ENCODE results near the gene HS3ST1.

GRCh38 chr4:11451716-11452115, 23.0 kb upstream of the HS3ST1 start:
- TF ChIP-seq, protein P1, sequence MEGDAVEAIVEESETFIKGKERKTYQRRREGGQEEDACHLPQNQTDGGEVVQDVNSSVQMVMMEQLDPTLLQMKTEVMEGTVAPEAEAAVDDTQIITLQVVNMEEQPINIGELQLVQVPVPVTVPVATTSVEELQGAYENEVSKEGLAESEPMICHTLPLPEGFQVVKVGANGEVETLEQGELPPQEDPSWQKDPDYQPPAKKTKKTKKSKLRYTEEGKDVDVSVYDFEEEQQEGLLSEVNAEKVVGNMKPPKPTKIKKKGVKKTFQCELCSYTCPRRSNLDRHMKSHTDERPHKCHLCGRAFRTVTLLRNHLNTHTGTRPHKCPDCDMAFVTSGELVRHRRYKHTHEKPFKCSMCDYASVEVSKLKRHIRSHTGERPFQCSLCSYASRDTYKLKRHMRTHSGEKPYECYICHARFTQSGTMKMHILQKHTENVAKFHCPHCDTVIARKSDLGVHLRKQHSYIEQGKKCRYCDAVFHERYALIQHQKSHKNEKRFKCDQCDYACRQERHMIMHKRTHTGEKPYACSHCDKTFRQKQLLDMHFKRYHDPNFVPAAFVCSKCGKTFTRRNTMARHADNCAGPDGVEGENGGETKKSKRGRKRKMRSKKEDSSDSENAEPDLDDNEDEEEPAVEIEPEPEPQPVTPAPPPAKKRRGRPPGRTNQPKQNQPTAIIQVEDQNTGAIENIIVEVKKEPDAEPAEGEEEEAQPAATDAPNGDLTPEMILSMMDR (IDR thresholded peaks at IDR 0.05; ENCODE audit: low read depth, low read length, poor library complexity, severe bottlenecking): no peak
- TF ChIP-seq EZH2phosphoT487 (IDR thresholded peaks at IDR 0.05; ENCODE audit: borderline replicate concordance, low read length): no peak

Data from DOHH2 (cell line).